GM19043 (cell line): ENCODE measurements around the gene LDB2.

Source experiments
- ATAC-seq: cut with Tn5 transposase; IDR thresholded peaks from one replicate; pipeline ENCODE4 v1.9.1; 2021; ENCODE audit warnings: low read depth; ENCODE audit not compliant: unreplicated experiment

Gene LDB2

GRCh38 chr4:16692961-16693506, 205.4 kb downstream of the LDB2 start:
- ATAC-seq, result no peak

GRCh38 chr4:16692524-16692923, 205.9 kb downstream of the LDB2 start:
- ATAC-seq, result no peak

DNA sequence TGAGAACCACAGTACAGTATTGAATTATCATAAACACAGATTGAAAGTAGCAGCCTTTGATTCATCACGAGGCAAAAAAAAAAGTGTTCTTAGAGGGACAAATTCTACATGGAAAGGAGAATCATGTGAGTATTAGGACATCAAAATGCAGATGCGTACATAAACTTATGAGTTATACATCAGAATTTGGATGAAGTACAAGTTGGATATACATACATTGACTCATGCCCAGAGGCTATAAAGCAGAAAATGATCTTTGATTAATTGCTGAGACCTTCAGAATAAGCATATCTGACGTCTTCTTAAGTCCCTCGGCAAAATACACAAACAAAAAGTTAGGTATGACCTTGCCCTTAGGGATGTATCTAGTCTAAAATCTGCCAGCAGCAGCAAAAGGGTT, 206.4 kb downstream of the LDB2 start:
- ATAC-seq, result no peak

GRCh38 chr4:16691450-16691849, 207.0 kb downstream of the LDB2 start:
- no peak for ATAC-seq

- no peak for ATAC-seq
These were observed 210.6 kb downstream of the LDB2 start for GRCh38 chr4:16687845-16688244.

- no peak for ATAC-seq
These were observed 211.4 kb downstream of the LDB2 start for GRCh38 chr4:16687011-16687410.

DNA sequence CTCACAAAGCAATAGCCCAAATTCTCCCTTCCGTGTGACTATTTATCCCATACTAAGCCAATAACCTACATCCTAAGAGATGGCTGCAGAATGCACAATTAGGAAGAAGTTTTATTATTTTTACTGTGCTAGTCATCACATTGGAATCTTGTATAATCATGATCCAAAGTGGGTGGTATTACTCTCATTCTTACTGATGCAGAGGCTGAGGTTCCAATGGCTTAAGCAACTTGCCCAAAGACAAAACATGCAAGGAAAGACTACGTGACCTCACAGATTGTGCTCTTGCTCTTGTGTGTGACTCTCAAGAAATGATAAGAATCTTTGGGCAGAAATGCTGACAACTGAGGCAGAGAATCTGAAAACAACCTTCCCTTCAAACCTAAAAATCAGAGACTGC, 212.2 kb downstream of the LDB2 start:
- no peak for ATAC-seq

GRCh38 chr4:16685536-16685935, 212.9 kb downstream of the LDB2 start:
- no peak for ATAC-seq

DNA sequence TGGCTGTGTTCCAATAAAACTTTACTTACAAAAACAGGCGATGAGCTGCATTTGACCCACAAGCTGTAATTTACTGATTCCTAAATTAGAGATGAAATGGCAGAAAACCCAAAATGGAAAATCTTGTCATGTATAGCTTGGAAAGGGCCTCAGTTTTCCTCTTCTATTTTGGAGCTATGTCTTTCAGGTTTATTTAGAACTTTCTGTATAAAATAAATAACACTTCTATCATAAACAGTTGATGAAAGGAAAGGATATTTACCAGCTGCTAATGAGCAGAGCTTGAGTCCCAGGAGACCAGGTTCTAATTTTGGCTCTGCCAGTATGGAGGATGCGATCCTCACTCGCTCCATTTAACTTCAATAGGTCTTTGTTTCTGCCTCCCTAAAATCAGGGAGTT, 213.5 kb downstream of the LDB2 start:
- no peak for ATAC-seq

- no peak for ATAC-seq
These were observed 214.3 kb downstream of the LDB2 start for GRCh38 chr4:16684097-16684496.

- ATAC-seq, result no peak
These were observed 215.5 kb downstream of the LDB2 start for GRCh38 chr4:16682975-16683374.

DNA sequence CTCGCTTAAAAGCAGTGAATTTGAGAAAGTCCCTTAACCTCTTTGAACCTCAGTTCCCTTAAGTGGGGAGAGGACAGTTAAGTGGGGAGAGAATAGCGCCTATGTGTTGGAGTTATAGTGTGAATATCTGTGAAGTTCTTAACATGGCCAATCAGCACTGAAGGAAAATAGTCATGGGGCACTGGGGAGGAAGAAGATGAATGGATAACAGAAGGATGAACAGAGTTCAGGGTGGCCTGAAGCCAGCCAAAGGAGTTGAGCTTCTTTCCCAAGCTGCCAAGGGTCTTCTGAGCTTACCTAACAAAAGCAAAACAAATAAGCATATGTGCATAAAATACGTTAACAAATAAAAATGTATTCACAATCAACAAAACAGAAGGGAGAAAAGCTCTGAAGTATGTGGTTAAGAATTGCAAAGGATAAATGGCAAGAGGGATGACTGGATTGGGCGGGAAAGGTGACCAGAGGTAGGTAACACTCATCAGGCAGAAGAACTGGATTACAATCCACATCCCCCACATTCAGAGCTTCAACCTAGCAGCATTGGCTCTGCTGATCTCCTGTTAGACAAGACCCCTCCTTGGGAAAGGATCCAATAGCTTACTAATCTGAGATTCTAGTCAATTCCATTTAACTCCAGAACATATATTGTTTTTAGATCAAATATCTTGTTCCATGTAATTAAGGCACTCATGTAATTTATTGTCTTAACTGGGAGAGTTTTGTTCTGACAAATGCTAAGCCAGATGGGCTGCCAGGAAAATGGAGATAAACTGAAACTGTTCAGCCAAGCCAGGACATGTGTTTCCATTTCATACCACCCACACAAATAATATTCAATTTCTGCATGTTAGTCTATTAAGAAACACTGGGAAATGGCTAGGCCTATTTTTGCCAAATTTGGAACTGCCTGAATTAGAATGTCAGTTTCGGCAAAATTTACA, 221.2 kb downstream of the LDB2 start:
- ATAC-seq, result no peak

GRCh38 chr4:16676230-16676770, 222.1 kb downstream of the LDB2 start:
- ATAC-seq, result no peak

DNA sequence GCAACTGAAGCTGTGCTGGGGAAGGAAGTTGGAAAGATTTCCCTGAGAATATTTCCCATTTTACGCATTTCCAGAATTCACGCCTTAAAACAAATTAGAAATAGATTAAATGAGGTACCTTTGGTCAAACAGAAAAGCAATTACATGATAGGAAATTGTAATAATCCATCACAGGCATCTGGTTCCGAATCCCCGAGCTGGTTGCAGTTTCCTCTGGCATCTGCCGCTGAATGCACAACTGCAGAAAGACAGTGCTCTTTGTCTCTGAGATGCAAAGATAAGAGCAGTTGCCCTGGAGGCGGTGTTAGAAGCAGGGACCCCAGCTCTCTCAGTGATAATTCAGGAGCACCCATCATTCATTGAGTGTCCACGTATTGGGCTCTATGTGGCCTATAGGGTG, 224.4 kb downstream of the LDB2 start:
- no peak for ATAC-seq

GRCh38 chr4:16672421-16672820, 226.0 kb downstream of the LDB2 start:
- ATAC-seq, result no peak

- no peak for ATAC-seq
These were observed 226.7 kb downstream of the LDB2 start for GRCh38 chr4:16671741-16672140.

GRCh38 chr4:16670727-16671126, 227.7 kb downstream of the LDB2 start:
- no peak for ATAC-seq

DNA sequence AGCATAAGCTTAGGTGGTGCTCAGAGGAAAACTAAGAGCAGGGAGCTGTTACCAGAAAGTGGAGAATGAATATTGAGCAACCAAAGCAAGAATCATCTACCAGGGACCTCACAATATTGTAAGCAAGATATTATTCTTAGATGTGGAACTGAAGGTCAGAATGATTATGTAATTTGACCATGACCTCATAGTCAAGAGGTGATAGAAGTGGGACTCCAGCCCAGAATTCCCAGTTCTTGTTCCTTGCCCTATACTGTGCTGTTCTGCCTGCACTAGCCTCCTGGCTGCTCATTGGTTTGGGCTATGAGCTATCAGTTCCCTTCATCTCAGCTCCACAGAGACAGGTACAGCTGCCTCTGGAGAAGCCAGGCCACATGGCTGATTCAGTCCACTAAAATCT, 229.4 kb downstream of the LDB2 start:
- no peak for ATAC-seq

DNA sequence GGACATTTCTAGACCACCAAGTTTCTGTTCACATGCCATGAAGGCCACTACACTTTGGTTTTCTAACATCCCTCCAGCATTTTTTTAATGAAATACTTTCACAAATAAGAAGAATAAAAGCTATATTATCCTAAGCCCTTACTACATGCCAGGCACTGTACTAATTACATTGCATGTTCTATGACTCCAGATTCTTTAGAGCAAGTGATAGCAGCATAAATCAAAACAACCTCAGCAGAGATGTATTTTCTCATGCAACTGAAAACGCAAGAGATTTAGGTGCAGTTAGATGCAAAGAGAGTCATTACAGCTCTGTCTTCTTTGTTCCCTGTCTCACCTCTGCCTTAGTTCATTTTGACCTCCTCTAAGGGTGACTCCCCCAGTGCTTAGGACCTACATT, 230.0 kb downstream of the LDB2 start:
- ATAC-seq, result no peak

GRCh38 chr4:16667464-16667863, 231.0 kb downstream of the LDB2 start:
- ATAC-seq, result no peak

GRCh38 chr4:16665942-16666551, 232.4 kb downstream of the LDB2 start:
- ATAC-seq, result no peak
